ENCODE measurements around the gene THBS3. TPM values are rescaled to one million over a fixed set of nuclear protein-coding genes. Genes with fewer than 3 reads are reported as not detected.

The THBS3 gene
- total and polyA plus RNA-seq, 9 of the 15 experiments (the other 6 are each of a cell fraction or from before 2014, with no cell fraction given): 0.59 to 8.3 (median 3.2) TPM

DNA sequence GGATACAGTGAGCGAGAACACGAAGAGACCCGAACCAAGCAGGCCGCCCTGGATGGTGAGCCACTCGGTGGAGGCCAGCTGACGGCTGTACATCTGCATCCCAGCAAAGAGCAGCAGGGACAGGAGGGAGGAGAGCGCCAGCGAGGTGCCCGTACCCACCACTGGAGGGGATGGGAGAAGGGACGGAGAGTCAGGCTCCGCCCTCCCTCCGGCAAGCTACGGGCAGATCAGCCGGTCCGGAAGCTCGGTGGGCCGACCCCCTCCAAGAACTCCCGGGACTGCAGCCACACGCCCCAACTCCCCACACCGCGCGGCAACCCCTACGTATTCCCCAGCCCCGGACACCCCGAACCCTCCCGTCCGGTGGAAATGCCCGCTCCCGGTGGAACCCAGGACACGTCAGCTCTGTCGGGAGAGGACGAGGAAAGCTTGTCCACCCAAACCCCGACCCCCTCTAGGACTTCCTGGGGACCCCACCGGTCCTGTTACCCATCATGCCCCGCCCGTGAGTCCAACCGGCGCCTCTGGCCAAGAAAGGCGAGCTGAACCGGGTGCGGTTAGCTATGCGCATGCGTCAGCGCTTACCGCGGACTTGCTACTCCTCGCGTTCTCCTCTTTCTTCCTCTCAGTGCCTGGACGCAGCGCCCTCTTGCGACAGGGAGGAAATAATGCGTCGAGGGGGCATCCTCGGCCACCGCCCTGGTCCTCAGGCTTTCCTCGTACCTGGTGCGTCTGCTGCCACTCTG lies 34.8 kb downstream of the THBS3 start, which contains the start of gene KRTCAP2 (continued):
- TF ChIP-seq, protein P1, sequence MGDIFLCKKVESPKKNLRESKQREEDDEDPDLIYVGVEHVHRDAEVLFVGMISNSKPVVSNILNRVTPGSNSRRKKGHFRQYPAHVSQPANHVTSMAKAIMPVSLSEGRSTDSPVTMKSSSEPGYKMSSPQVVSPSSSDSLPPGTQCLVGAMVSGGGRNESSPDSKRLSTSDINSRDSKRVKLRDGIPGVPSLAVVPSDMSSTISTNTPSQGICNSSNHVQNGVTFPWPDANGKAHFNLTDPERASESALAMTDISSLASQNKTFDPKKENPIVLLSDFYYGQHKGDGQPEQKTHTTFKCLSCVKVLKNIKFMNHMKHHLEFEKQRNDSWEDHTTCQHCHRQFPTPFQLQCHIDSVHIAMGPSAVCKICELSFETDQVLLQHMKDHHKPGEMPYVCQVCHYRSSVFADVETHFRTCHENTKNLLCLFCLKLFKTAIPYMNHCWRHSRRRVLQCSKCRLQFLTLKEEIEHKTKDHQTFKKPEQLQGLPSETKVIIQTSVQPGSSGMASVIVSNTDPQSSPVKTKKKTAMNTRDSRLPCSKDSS (IDR thresholded peaks at IDR 0.05; ENCODE audit: low read depth, partially characterized antibody): peak; percentile 16
- TF ChIP-seq ZNF24 (IDR thresholded peaks at IDR 0.05): no peak
- TF ChIP-seq, protein P2, sequence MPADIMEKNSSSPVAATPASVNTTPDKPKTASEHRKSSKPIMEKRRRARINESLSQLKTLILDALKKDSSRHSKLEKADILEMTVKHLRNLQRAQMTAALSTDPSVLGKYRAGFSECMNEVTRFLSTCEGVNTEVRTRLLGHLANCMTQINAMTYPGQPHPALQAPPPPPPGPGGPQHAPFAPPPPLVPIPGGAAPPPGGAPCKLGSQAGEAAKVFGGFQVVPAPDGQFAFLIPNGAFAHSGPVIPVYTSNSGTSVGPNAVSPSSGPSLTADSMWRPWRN (IDR thresholded peaks at IDR 0.05; ENCODE audit: low read depth): no peak
- no peak for TF ChIP-seq ZSCAN32 (CRISPR knock-in tag; IDR thresholded peaks at IDR 0.05)
- peak; percentile 76 for TF ChIP-seq TAF7 (tag; IDR thresholded peaks at IDR 0.05)
- TF ChIP-seq GABPA (tag; conservative IDR thresholded peaks at IDR 0.05; ENCODE audit: low read depth): 0 out of 2 replicates have a peak, but pooled peaks have one; percentile 45
- no peak for TF ChIP-seq NCOA2 (IDR thresholded peaks at IDR 0.05; ENCODE audit: partially characterized antibody in 2 of 2)
- TF ChIP-seq POLR2AphosphoS5 (IDR thresholded peaks at IDR 0.05; ENCODE audit: control insufficient read depth, insufficient read depth, low read depth, low read length): peak; percentile 88
- no peak for TF ChIP-seq SREBF2 (CRISPR knock-in tag; IDR thresholded peaks at IDR 0.05)
- TF ChIP-seq ARNT (IDR thresholded peaks at IDR 0.05): 0 out of 4 replicates have a peak, but pooled peaks have one; percentile 17 to 46
- TF ChIP-seq C11orf30 (IDR thresholded peaks at IDR 0.05; ENCODE audit: low read depth): peak; percentile 82
- TF ChIP-seq YY1 (IDR thresholded peaks at IDR 0.05; ENCODE audit: borderline replicate concordance in 1 of 3, control insufficient read depth in 1 of 3, extremely low read depth in 1 of 3, insufficient read depth in 3 of 3, insufficient read length in 1 of 3, insufficient replicate concordance in 2 of 3, low read depth in 1 of 3, low read length in 2 of 3): peak in 2 of 3 experiments; percentile 46 to 67
- peak; percentile 93 for TF ChIP-seq SUPT5H (IDR thresholded peaks at IDR 0.05)
- TF ChIP-seq BRD4 (IDR thresholded peaks at IDR 0.05): no peak
- TF ChIP-seq SMARCE1 (IDR thresholded peaks at IDR 0.05): 0 out of 2 replicates have a peak, but pooled peaks have one; percentile 48
- no peak for TF ChIP-seq ZNF212 (CRISPR knock-in tag; IDR thresholded peaks at IDR 0.05)
- no peak for TF ChIP-seq ZNF583 (CRISPR knock-in tag; IDR thresholded peaks at IDR 0.05)
- TF ChIP-seq, protein P3, sequence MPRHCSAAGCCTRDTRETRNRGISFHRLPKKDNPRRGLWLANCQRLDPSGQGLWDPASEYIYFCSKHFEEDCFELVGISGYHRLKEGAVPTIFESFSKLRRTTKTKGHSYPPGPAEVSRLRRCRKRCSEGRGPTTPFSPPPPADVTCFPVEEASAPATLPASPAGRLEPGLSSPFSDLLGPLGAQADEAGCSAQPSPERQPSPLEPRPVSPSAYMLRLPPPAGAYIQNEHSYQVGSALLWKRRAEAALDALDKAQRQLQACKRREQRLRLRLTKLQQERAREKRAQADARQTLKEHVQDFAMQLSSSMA (CRISPR knock-in tag; IDR thresholded peaks at IDR 0.05): 0 out of 2 replicates have a peak, but pooled peaks have one; percentile 12
- no peak for TF ChIP-seq TGIF2 (CRISPR knock-in tag; IDR thresholded peaks at IDR 0.05)
- peak; percentile 65 to 71; a peak in 2 of 4 replicates for TF ChIP-seq TEAD1 (CRISPR knock-in tag; IDR thresholded peaks at IDR 0.05)
- no peak for TF ChIP-seq SAFB2 (IDR thresholded peaks at IDR 0.05; ENCODE audit: borderline replicate concordance, low read depth, low read length, severe bottlenecking)
- TF ChIP-seq, protein P4, sequence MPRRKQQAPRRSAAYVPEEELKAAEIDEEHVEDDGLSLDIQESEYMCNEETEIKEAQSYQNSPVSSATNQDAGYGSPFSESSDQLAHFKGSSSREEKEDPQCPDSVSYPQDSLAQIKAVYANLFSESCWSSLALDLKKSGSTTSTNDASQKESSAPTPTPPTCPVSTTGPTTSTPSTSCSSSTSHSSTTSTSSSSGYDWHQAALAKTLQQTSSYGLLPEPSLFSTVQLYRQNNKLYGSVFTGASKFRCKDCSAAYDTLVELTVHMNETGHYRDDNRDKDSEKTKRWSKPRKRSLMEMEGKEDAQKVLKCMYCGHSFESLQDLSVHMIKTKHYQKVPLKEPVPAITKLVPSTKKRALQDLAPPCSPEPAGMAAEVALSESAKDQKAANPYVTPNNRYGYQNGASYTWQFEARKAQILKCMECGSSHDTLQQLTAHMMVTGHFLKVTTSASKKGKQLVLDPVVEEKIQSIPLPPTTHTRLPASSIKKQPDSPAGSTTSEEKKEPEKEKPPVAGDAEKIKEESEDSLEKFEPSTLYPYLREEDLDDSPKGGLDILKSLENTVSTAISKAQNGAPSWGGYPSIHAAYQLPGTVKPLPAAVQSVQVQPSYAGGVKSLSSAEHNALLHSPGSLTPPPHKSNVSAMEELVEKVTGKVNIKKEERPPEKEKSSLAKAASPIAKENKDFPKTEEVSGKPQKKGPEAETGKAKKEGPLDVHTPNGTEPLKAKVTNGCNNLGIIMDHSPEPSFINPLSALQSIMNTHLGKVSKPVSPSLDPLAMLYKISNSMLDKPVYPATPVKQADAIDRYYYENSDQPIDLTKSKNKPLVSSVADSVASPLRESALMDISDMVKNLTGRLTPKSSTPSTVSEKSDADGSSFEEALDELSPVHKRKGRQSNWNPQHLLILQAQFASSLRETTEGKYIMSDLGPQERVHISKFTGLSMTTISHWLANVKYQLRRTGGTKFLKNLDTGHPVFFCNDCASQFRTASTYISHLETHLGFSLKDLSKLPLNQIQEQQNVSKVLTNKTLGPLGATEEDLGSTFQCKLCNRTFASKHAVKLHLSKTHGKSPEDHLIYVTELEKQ (CRISPR knock-in tag; IDR thresholded peaks at IDR 0.05): no peak
